ENCODE measurements around the gene SEMA6D.

The SEMA6D gene

DNA sequence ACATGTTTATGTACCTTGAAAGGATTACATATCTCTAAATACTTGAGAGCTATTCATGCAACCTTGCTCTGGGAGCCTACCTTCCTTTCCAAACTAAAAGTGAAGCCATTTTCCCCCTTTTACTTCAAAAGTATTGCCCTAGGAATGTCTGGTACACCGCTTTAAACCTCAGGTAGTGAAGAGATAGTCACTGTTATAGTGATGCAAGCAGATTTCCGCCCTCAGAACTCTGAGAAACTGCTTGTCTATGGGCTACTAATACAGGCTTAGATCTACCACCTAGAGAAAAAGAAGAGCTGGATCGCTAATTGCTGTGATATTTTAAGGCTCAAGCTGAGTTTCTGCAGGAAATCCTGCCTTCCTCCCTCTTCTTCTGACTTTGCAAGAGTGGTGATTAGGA lies 78.6 kb downstream of the SEMA6D start:
- no peak for TF ChIP-seq ZFX (IDR thresholded peaks at IDR 0.05)
- TF ChIP-seq, protein P1, sequence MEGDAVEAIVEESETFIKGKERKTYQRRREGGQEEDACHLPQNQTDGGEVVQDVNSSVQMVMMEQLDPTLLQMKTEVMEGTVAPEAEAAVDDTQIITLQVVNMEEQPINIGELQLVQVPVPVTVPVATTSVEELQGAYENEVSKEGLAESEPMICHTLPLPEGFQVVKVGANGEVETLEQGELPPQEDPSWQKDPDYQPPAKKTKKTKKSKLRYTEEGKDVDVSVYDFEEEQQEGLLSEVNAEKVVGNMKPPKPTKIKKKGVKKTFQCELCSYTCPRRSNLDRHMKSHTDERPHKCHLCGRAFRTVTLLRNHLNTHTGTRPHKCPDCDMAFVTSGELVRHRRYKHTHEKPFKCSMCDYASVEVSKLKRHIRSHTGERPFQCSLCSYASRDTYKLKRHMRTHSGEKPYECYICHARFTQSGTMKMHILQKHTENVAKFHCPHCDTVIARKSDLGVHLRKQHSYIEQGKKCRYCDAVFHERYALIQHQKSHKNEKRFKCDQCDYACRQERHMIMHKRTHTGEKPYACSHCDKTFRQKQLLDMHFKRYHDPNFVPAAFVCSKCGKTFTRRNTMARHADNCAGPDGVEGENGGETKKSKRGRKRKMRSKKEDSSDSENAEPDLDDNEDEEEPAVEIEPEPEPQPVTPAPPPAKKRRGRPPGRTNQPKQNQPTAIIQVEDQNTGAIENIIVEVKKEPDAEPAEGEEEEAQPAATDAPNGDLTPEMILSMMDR (conservative IDR thresholded peaks at IDR 0.05): no peak
- H3K27ac ChIP-seq: no peak overlapping the region

DNA sequence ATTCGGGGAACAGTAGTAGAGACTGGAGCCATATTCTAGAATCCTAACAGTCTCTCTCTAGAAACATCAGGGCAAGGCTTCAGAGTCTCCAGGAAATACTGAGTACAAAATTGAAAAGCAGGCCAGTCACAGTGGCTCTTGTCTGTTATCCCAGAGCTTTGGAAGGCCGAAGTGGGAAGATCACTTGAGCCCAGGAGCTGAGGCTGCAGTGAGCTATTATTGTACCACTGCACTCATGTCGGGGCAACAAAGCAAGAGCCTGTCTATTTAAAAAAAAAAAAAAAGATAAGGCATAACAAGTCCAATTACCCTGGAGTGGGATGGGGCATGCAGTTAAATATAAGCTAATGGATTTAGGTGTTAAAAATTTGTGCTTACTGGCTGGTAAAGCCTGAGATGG lies 79.0 kb downstream of the SEMA6D start:
- TF ChIP-seq, protein P1 (conservative IDR thresholded peaks at IDR 0.05): no peak
- TF ChIP-seq ZFX (IDR thresholded peaks at IDR 0.05): no peak
- H3K27ac ChIP-seq: no peak overlapping the region

DNA sequence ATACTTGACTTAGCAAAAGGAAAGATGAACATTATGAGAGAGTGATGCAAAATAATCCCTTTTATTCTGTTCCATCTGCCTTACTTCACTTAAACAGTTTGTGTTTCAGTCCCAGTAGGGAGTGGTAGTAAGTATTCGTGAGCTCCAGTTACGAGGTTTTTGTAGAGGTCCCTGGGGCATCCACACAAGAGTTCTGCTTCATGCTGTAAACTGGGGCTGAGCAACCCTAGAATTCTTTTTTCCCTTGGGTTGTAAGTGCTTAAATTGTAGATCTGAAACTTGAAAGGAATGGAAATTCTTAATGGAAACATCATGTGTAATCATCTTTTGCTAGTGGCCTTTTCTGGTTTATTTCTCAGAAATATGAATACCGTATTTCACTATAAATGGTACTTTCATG lies 79.5 kb downstream of the SEMA6D start:
- no peak overlapping the region for H3K27ac ChIP-seq
- TF ChIP-seq ZFX (IDR thresholded peaks at IDR 0.05): no peak
- TF ChIP-seq, protein P1 (conservative IDR thresholded peaks at IDR 0.05): no peak

DNA sequence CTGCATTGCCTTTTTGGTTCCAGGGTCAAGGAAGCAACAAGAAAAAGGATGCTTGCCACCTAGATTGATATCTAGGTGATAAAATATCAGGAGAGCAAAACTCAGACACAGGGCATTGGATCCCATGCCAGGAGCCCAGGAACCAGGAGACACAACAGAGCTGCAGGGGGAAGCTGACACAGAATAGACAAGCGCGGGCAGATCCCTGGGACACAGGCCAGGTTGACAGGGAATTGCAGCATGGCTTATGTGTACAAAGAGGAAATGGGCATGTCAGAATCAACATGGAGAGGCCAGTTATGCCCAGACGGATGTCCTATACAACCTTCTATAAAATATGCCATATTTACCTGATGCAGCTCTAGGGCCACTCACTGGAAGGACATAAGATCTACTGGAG lies 84.2 kb downstream of the SEMA6D start:
- TF ChIP-seq ZFX (IDR thresholded peaks at IDR 0.05): no peak
- TF ChIP-seq, protein P1 (conservative IDR thresholded peaks at IDR 0.05): no peak
- no peak overlapping the region; the same call in 1 of the 2 replicates for H3K27ac ChIP-seq

DNA sequence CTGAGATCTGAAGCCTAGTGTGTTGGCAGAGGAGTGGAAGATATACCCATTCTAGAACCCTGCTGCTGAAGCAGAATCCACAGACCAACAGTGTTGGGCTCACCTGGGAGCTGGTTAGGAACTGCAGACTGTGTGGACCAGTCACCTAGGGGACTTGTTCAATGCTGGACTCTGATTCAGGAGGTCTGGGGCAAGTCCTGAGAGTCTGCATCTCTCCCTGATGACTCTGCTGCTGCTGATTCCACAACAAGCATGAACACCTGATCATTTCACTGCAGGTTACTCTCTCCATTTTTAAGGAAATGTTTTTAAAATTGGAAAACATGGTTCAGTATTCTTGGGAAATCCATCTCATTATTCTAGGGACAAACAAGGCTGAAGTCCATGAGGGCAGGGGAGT lies 84.9 kb downstream of the SEMA6D start:
- H3K27ac ChIP-seq: no peak overlapping the region
- no peak for TF ChIP-seq ZFX (IDR thresholded peaks at IDR 0.05)
- TF ChIP-seq, protein P1 (conservative IDR thresholded peaks at IDR 0.05): no peak

DNA sequence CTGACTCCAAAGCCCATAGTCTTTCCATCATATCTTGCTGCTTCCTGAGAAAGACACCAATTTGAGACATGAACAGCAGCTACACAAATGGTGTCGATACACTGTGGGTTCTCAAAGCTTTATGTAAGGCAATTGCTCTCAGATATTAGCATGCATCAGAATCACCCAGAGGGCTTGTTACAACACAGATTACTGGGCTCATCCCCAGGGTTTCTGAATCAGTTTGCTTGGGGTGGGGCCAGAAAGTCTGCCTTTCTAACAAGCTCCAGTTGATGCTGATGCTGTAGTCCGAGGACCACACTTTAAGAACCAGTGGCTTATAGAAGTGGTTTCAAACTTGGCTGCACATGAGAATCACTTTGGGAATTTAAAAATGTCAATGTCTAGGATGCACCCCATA lies 86.5 kb downstream of the SEMA6D start:
- TF ChIP-seq, protein P1 (conservative IDR thresholded peaks at IDR 0.05): no peak
- TF ChIP-seq ZFX (IDR thresholded peaks at IDR 0.05): no peak
- H3K27ac ChIP-seq: no peak overlapping the region

DNA sequence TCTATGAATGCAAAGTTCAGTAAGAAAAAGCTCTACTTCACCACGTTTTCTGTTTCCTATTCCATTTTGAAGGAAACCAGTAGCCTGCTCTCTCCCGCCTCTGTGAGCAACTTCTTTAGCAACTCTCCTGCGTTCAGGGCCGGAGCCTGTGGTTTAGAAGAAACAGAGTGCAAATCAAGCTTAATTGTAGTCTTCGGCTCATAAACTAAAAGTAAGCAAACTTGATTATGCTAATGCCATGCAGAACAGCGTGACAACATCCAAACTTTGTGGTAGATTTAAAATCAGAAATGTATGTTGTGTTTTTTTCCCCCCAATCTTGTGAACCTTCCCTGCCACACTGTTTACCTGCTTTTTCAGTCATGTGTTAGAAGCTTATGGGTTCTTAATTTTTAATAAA lies 87.4 kb downstream of the SEMA6D start:
- TF ChIP-seq, protein P1 (conservative IDR thresholded peaks at IDR 0.05): no peak
- no peak for TF ChIP-seq ZFX (IDR thresholded peaks at IDR 0.05)
- no peak overlapping the region for H3K27ac ChIP-seq

Data from C4-2B (cell line).